K562 (cell line): ENCODE results near the gene POGLUT2. TPM values are rescaled to one million over a fixed set of nuclear protein-coding genes. Genes with fewer than 3 reads are reported as not detected.

Experiments used
- ATAC-seq: fragments of 200-7000 bp; cut with Tn5 transposase; 3 replicates; pipeline ENCODE4 v1.9.1; 2020; ENCODE audit warnings: moderate library complexity
- BruUV-seq: library from RNA; stranded (reverse); fragments of 400-500 nt; replicated peaks from 2 replicates; lab custom pipeline; 2021; lab: Mats Ljungman, UMichigan
- CTCF ChIA-PET: fragments of 300-600 bp; formaldehyde crosslinking; extraction: SDS; loops from one replicate; lab custom pipeline; 2021; ENCODE audit warnings: low intra/inter-chr PET ratio; lab: Yijun Ruan, JAX
- POLR2A ChIA-PET: fragments of 300-600, 350-650 bp; sonication (Branson Sonifier 250); formaldehyde crosslinking; extraction: SDS; loops from one replicate; lab custom pipeline; 2021; ENCODE audit warnings: antibody characterized with exemption, inconsistent platforms; lab: Yijun Ruan, JAX
- DNase-seq, 4 experiments: peaks; one replicate each; pipeline versions ENCODE4 v3.0.0 to v3.0.0-alpha.2; 2011 to 2018; ENCODE audit warnings: low spot score in 3 of 4, mixed read lengths in 3 of 4; ENCODE audit errors: extremely low read depth in 1 of 4
- FAIRE-seq: peaks from 2 replicates; lab custom pipeline; 2011; peaks lifted over from hg19 to GRCh38; lab: Jason Lieb, UNC
- H2AFZ ChIP-seq: 2 replicates; pipeline ENCODE4 v1.6.0; 2011; ENCODE audit warnings: low read depth, low read length, control low read depth, inconsistent platforms
- H3K27ac ChIP-seq: fragments of 200-600 bp; 3 replicates; pipeline ENCODE4 v1.8.0; 2011; ENCODE audit warnings: low read depth, mild to moderate bottlenecking, control low read depth, inconsistent platforms, low read length, moderate library complexity, mixed read lengths; ENCODE audit errors: extremely low read depth
- H3K27me3 ChIP-seq, 2 experiments: fragments of 300-600 bp in 1 of 2; 2 replicates in 1 of 2; 3 replicates in 1 of 2; pipeline versions ENCODE4 v1.6.0 to v1.8.0; 2011; ENCODE audit warnings: inconsistent platforms in 2 of 2, low read length in 2 of 2, mild to moderate bottlenecking in 1 of 2, mixed read lengths in 1 of 2, moderate library complexity in 1 of 2; ENCODE audit not compliant: control insufficient read depth in 2 of 2, insufficient read depth in 2 of 2
- H3K36me3 ChIP-seq: fragments of 300-600 bp; 3 replicates; pipeline ENCODE4 v1.8.0; 2011; ENCODE audit warnings: mild to moderate bottlenecking, low read length, inconsistent platforms; ENCODE audit not compliant: control insufficient read depth, insufficient read depth
- H3K4me1 ChIP-seq, 2 experiments: fragments of 200-600 bp in 1 of 2; replicated peaks in 1 of 2; 2 replicates in 1 of 2; 3 replicates in 1 of 2; pipeline versions ENCODE4 v1.5.1 to v1.8.0; 2011; ENCODE audit warnings: inconsistent platforms in 2 of 2, low read length in 2 of 2, mild to moderate bottlenecking in 1 of 2, mixed read lengths in 1 of 2, moderate library complexity in 1 of 2; ENCODE audit not compliant: control insufficient read depth in 2 of 2, insufficient read depth in 2 of 2
- H3K4me2 ChIP-seq: 2 replicates; pipeline ENCODE4 v1.6.1; 2011; ENCODE audit warnings: low read length, control low read depth, inconsistent platforms, mixed read lengths; ENCODE audit not compliant: insufficient read depth
- H3K4me3 ChIP-seq: fragments of 200-600 bp; sonication (generic), shearing (Covaris generic); 2 replicates; pipeline ENCODE4 v1.5.1; 2016; ENCODE audit warnings: control low read depth, inconsistent platforms
- H3K79me2 ChIP-seq: fragments of 200-600 bp; 3 replicates; pipeline ENCODE4 v1.8.0; 2011; ENCODE audit warnings: low read length, inconsistent platforms; ENCODE audit not compliant: control insufficient read depth, insufficient read depth
- H3K9ac ChIP-seq, 2 experiments: 2 replicates each; pipeline versions ENCODE4 v1.6.0 to v1.6.1; 2011; ENCODE audit warnings: low read depth in 2 of 2, low read length in 2 of 2, control low read depth in 1 of 2, inconsistent platforms in 1 of 2, mild to moderate bottlenecking in 1 of 2, mixed read lengths in 1 of 2; ENCODE audit not compliant: insufficient read depth in 1 of 2
- H3K9me1 ChIP-seq: one replicate; pipeline ENCODE4 v1.6.0; 2011; ENCODE audit warnings: inconsistent platforms, mild to moderate bottlenecking, low read length, moderate library complexity; ENCODE audit not compliant: control insufficient read depth, insufficient read depth
- H3K9me3 ChIP-seq: replicated peaks from 2 replicates; pipeline ENCODE4 v1.5.1; 2011; ENCODE audit warnings: low read depth, low read length, inconsistent platforms; ENCODE audit not compliant: control insufficient read depth, insufficient read depth
- H4K20me1 ChIP-seq: replicated peaks from 2 replicates; pipeline ENCODE4 v1.6.1; 2011; ENCODE audit warnings: low read length, inconsistent platforms, mixed read lengths; ENCODE audit not compliant: control insufficient read depth, insufficient read depth
- BMI1 ChIP-seq: fragments of 150-350 bp; IDR thresholded peaks from 2 replicates; pipeline ENCODE4 v1.6.1; 2014; ENCODE audit warnings: low read length
- BRD9 ChIP-seq: fragments of 450-650 bp; IDR thresholded peaks from 2 replicates; pipeline ENCODE4 v1.6.1; 2018; ENCODE audit warnings: low read depth; ENCODE audit not compliant: partially characterized antibody
- CBX1 ChIP-seq: sonication (generic); IDR thresholded peaks from 2 replicates; pipeline ENCODE4 v1.6.1; 2016; ENCODE audit warnings: antibody characterized with exemption, low read depth, mild to moderate bottlenecking
- DEAF1 ChIP-seq: fragments of 450-650 bp; formaldehyde crosslinking; IDR thresholded peaks from 2 replicates; pipeline ENCODE4 v1.4.0; 2020; ENCODE audit warnings: mild to moderate bottlenecking, moderate library complexity
- IFI16 ChIP-seq: fragments of 250-450 bp; sonication (Bioruptor Pico); IDR thresholded peaks from 2 replicates; pipeline ENCODE4 v2.1.2; 2022; ENCODE audit warnings: mild to moderate bottlenecking, inconsistent platforms
- MXI1 ChIP-seq: IDR thresholded peaks from 2 replicates; pipeline ENCODE4 v1.6.1; 2011; ENCODE audit warnings: low read depth, mild to moderate bottlenecking, improper control_type of control experiment, low read length
- NCOR1 ChIP-seq: fragments of 450-650 bp; IDR thresholded peaks from 2 replicates; pipeline ENCODE4 v1.6.1; 2016; ENCODE audit warnings: mild to moderate bottlenecking, moderate library complexity
- PCBP2 ChIP-seq: fragments of 200-400 bp; formaldehyde crosslinking; IDR thresholded peaks from 2 replicates; pipeline ENCODE4 v1.6.1; 2018; ENCODE audit warnings: low read length, low read depth, mild to moderate bottlenecking, moderate library complexity; ENCODE audit not compliant: poor library complexity, severe bottlenecking
- PHB ChIP-seq: fragments of 250-450 bp; sonication (Bioruptor Pico); IDR thresholded peaks from 2 replicates; pipeline ENCODE4 v1.5.0; 2021
- PRDM10 ChIP-seq: fragments of 450-650 bp; IDR thresholded peaks from 2 replicates; pipeline ENCODE4 v1.6.1; 2018; ENCODE audit not compliant: partially characterized antibody
- RB1 ChIP-seq: fragments of 450-650 bp; IDR thresholded peaks from 2 replicates; pipeline ENCODE4 v1.6.1; 2017; ENCODE audit warnings: low read depth, mild to moderate bottlenecking
- SMC3 ChIP-seq: conservative IDR thresholded peaks from 2 replicates; pipeline ENCODE4 v1.6.1; 2011; ENCODE audit warnings: low read depth, low read length, improper control_type of control experiment; ENCODE audit not compliant: insufficient read depth
- THAP7 ChIP-seq: fragments of 250-450 bp; sonication (Bioruptor Pico); IDR thresholded peaks from 2 replicates; pipeline ENCODE4 v1.5.0; 2021
- ZNF551 ChIP-seq: fragments of 250-450 bp; sonication (Bioruptor Pico); IDR thresholded peaks from 2 replicates; pipeline ENCODE4 v1.5.0; 2021; ENCODE audit warnings: mild to moderate bottlenecking, moderate library complexity
- WGBS: fragments of 100-300 bp; shearing (Covaris generic); methylation state at CpG from one replicate; pipeline ENCODE4 v1.1.6; 2016; ENCODE audit warnings: low coverage, mixed read lengths; ENCODE audit not compliant: insufficient coverage; ENCODE audit errors: missing lambda C conversion rate; 5-methylcytosine and 5-hydroxymethylcytosine counted together
- in situ Hi-C: fragments of 300-500 bp; cut with MboI; formaldehyde crosslinking; loops from 4 replicates; pipeline ENCODE4 v1.15.0; 2018; ENCODE audit warnings: inconsistent platforms, mixed read lengths
- intact Hi-C: fragments of 100-400 bp; cut with micrococcal nuclease; formaldehyde crosslinking; loops from 2 replicates; pipeline ENCODE4 v1.14.2; 2022
- polyA plus RNA-seq, 8 experiments: library from polyadenylated mRNA; depleted of rRNA in 4 of 8; stranded (reverse) in 5 of 8; unstranded in 3 of 8; fragments of >200 nt; fragmentation: Nextera tagmentation in 2 of 8; fragmentation: Illumina TruSeq in 1 of 8; extraction: Ambion mirVana in 2 of 8; extraction: Trizol in 1 of 8; gene quantifications; 2 replicates each; pipeline versions ENCODE4 v1.2.1 to v1.2.3, GENCODE V29; 2011 to 2014; ENCODE audit warnings: inconsistent platforms in 1 of 8, missing spikeins in 1 of 8
- total RNA-seq, 7 experiments: library from RNA; depleted of rRNA in 6 of 7; stranded (reverse); fragments of >200 nt in 6 of 7; fragmentation: Illumina TruSeq in 2 of 7; extraction: Trizol in 2 of 7; gene quantifications; 2 replicates each; pipeline versions ENCODE4 v1.2.1 to v1.2.3, GENCODE V29; 2011 to 2021; ENCODE audit warnings: low replicate concordance in 1 of 7

Gene POGLUT2
- total and polyA plus RNA-seq, 9 of the 15 experiments (the other 6 are each of a cell fraction or from before 2014, with no cell fraction given), result 3.8 to 11.8 (median 10.8) TPM

- Histone ChIP-seq H3K27me3 (no peaks in the 10 kb centered on the region), H3K4me1 (peaks cover 4 to 6% of the 10 kb centered on the region in 2 experiments; a peak in 3 of 5 replicates), H3K4me3 (peak overlapping the region; percentile 99), H3K9me1 (no peaks in the 10 kb centered on the region), H3K36me3 (0 out of 3 replicates have a peak, but pooled peaks cover 2% of the 10 kb centered on the region), H2AFZ (peak overlapping the region; percentile 94; the same call in 1 of the 2 replicates), H3K79me2 (peaks cover 37% of the 10 kb centered on the region), H3K4me2 (peak overlapping the region; percentile 90), H4K20me1 (no peaks in the 10 kb centered on the region), H3K9me3 (no peaks in the 10 kb centered on the region), H3K9ac (peak overlapping the region; percentile 84 to 88; a peak in 3 of 4 replicates), H3K27ac (peak overlapping the region; percentile 93)
- in situ Hi-C loops (loop anchor here (5.0 kb wide), 1 partner anchor 250 kb away; the partner anchor contains the start of gene TPP2), intact Hi-C loops (loop anchor here (1.0 to 2.0 kb wide), 4 partner anchors 47 to 267 kb away; partner anchors contain the start of gene TEX30)
- WGBS, result 2% methylated on average over 10 of the region's 12 CpGs
- DNase-seq, result peak in 1 of 4 experiments; percentile 39
- no peak for ATAC-seq
- ChIA-PET POLR2A (interaction anchor here (0.6 to 0.7 kb wide), 2 partner anchors 18 to 256 kb away, joined by 3 read pairs; no protein-coding TSS in a partner anchor), CTCF (interaction anchor here (1.0 kb wide), 1 partner anchor 267 kb away, joined by 4 read pairs; no protein-coding TSS in a partner anchor)
- peak; percentile 78 for FAIRE-seq
- no TSS peak for BruUV-seq
- TF ChIP-seq ZNF551 (CRISPR knock-in tag), result no peak
- no peak for TF ChIP-seq THAP7 (CRISPR knock-in tag)
- TF ChIP-seq DEAF1 (CRISPR knock-in tag), result peak; percentile 53; the same call in 1 of the 2 replicates
- TF ChIP-seq PCBP2, result no peak
- no peak for TF ChIP-seq BRD9
- TF ChIP-seq PRDM10, result peak; percentile 12
- TF ChIP-seq NCOR1, result no peak
- no peak for TF ChIP-seq BMI1
- no peak for TF ChIP-seq PHB (CRISPR knock-in tag)
- no peak for TF ChIP-seq MXI1
- 0 out of 2 replicates have a peak, but pooled peaks have one; percentile 18 for TF ChIP-seq SMC3
- TF ChIP-seq CBX1, result no peak
- no peak for TF ChIP-seq IFI16 (CRISPR knock-in tag)
- TF ChIP-seq RB1, result no peak
These were observed 48.8 kb upstream of the POGLUT2 start for GRCh38 chr13:102847272-102848234.
